Pancreas (tissue), 10 donors: ENCODE results near the gene SPOCK3. TPM values are rescaled to one million over a fixed set of nuclear protein-coding genes. Genes with fewer than 3 reads are reported as not detected.

Experiments used
- ATAC-seq, 4 donors: fragments of 200-7000 bp; cut with Tn5 transposase; one replicate each; pipeline versions ENCODE4 v1.8.0 to v1.9.1; 2020; ENCODE audit warnings: mild to moderate bottlenecking in 4 of 4, moderate library complexity in 4 of 4
- DNase-seq, 6 donors: peaks; one replicate each; pipeline ENCODE4 v3.0.0-alpha.2; 2020
- FAIRE-seq: peaks from 2 replicates; lab custom pipeline; 2012; peaks lifted over from hg19 to GRCh38; lab: Jason Lieb, UNC
- H3K27ac ChIP-seq, 4 donors: fragments of 200-600 bp; sonication (generic); 1 replicate in 3 of 4; 2 replicates in 1 of 4; pipeline versions ENCODE4 v1.5.0 to v1.8.0; 2020
- H3K27me3 ChIP-seq, 4 donors: fragments of 200-600 bp; one replicate each; pipeline ENCODE4 v1.8.0; 2021
- H3K36me3 ChIP-seq, 3 donors: fragments of 200-600 bp; sonication (generic) in 1 of 3; one replicate each; pipeline versions ENCODE4 v1.5.0 to v1.8.0; 2020 to 2021
- H3K4me1 ChIP-seq, 3 donors: fragments of 200-600 bp; one replicate each; pipeline ENCODE4 v1.8.0; 2021
- H3K4me3 ChIP-seq, 4 donors: fragments of 200-600 bp; sonication (generic) in 2 of 4; one replicate each; pipeline versions ENCODE4 v1.5.0 to v1.8.0; 2020 to 2021
- H3K9me3 ChIP-seq, 4 donors: fragments of 200-600 bp; one replicate each; pipeline ENCODE4 v1.8.0; 2021
- CTCF ChIP-seq, 4 donors: fragments of 200-600 bp; sonication (generic) in 3 of 4; IDR thresholded peaks; one replicate each; pipeline versions ENCODE4 v1.5.0 to v1.8.0; 2021; ENCODE audit warnings: antibody characterized with exemption in 4 of 4
- WGBS, 2 donors: extraction: QIAGEN DNeasy Blood & Tissue Kit; methylation state at CpG; one replicate each; pipeline ENCODE4 v1.1.7; 2013; 5-methylcytosine and 5-hydroxymethylcytosine counted together
- intact Hi-C, 3 donors: fragments of 100-400 bp; cut with DNase I; formaldehyde crosslinking; loops; one replicate each; pipeline versions ENCODE4 v1.11.1 to v1.14.2; 2022
- polyA plus RNA-seq, 2 donors: library from polyadenylated mRNA; stranded (reverse); fragments of 200-250 nt; gene quantifications; one replicate each; pipeline ENCODE4 v1.2.3, GENCODE V29; 2013
- total RNA-seq, 6 donors: library from RNA; stranded (reverse); fragmentation: NEBNext Ultra II Directional in 4 of 6; extraction: Animal tissue kit (Norgen Biotek cat#: 25700) in 4 of 6; gene quantifications; one replicate each; pipeline versions ENCODE4 v1.2.1 to v1.2.4, GENCODE V29; 2021 to 2023
- donor health status: healthy with polysubstance abuse.
- donor health status: DM: no; HTN: no; CAD: no; lungs with moderate emphysema.
- donor health status: DM: no; HTN: no; CAD: no.
- donor health status: control.
- donor health status: control.
- donor health status: Bipolar disorder and iron deficiency.
- donor health status: DM: yes; HTN: yes; CAD: no.
- donor health status: DM: no; HTN: no; CAD: no.
- donor health status: DM: no; HTN: no; CAD: no.
- donor health status: DM: yes; HTN: yes; CAD: no.

SPOCK3 gene
- total and polyA plus RNA-seq, 8 donors = 0.16 to 3.1 (median 0.61) TPM

- WGBS, 2 donors = 10 to 13% methylated on average over 11 of the region's 11 CpGs
- no peak for FAIRE-seq
- peak; percentile 61 to 86 (median 81) for ATAC-seq
These were observed 212.6 kb downstream of the SPOCK3 start for GRCh38 chr4:167021545-167022155.

GRCh38 chr4:167020410-167020809 is 213.9 kb downstream of the SPOCK3 start:
- intact Hi-C loops = loop anchor here in 2 of 3 donors (10.0 kb wide), 1 partner anchor 1054 kb away; no protein-coding TSS in a partner anchor
- FAIRE-seq (no peak), DNase-seq (no peak), ATAC-seq (peak in 1 of 4 donors; percentile 28)
- no peaks in the 10 kb centered on the region for H3K4me1 ChIP-seq
- peaks cover 0 to under 1% (median 0%) of the 10 kb centered on the region in 4 donors for H3K27me3 ChIP-seq
- no peak overlapping the region for H3K4me3 ChIP-seq
- no peak for TF ChIP-seq CTCF (IDR thresholded peaks at IDR 0.05)
- H3K27ac ChIP-seq = no peak overlapping the region
- no peaks in the 10 kb centered on the region for H3K9me3 ChIP-seq
- 15 to 37% methylated on average over 1 of the region's 1 CpG for WGBS, 2 donors
- H3K36me3 ChIP-seq = no peaks in the 10 kb centered on the region

More at GRCh38 chr4:167021545-167022155, 212.6 kb downstream of the SPOCK3 start:
- TF ChIP-seq CTCF (IDR thresholded peaks at IDR 0.05) = peak; percentile 64 to 83 (median 82)
- Histone ChIP-seq H3K36me3 (no peaks in the 10 kb centered on the region), H3K4me3 (no peak overlapping the region), H3K4me1 (no peaks in the 10 kb centered on the region), H3K27me3 (no peaks in the 10 kb centered on the region), H3K9me3 (no peaks in the 10 kb centered on the region), H3K27ac (no peak overlapping the region)
- intact Hi-C loops = loop anchor here in 2 of 3 donors (10.0 kb wide), 1 partner anchor 1053 kb away; no protein-coding TSS in a partner anchor
- DNase-seq = peak; percentile 29 to 88 (median 57)

- H3K4me3 ChIP-seq = no peak overlapping the region
- no peaks in the 10 kb centered on the region for H3K9me3 ChIP-seq
- peaks cover 0 to 6% (median 0%) of the 10 kb centered on the region in 4 donors for H3K27me3 ChIP-seq
- no peak overlapping the region for H3K27ac ChIP-seq
- intact Hi-C loops = loop anchor here in 1 of 3 donors (10.0 kb wide), 1 partner anchor 280 kb away; no protein-coding TSS in a partner anchor
- ATAC-seq (no peak), DNase-seq (no peak), FAIRE-seq (no peak)
- H3K4me1 ChIP-seq = no peaks in the 10 kb centered on the region
- TF ChIP-seq CTCF (IDR thresholded peaks at IDR 0.05) = no peak
- H3K36me3 ChIP-seq = no peaks in the 10 kb centered on the region
These were observed 219.3 kb downstream of the SPOCK3 start for GRCh38 chr4:167014944-167015343.

- ATAC-seq = no peak
- DNase-seq = no peak
- no peaks in the 10 kb centered on the region for H3K4me1 ChIP-seq
- no peak for TF ChIP-seq CTCF (IDR thresholded peaks at IDR 0.05)
- no peaks in the 10 kb centered on the region for H3K36me3 ChIP-seq
- no peak overlapping the region for H3K4me3 ChIP-seq
- FAIRE-seq = no peak
- intact Hi-C loops = no loop called here
- 67 to 72% methylated on average over 4 of the region's 4 CpGs for WGBS, 2 donors
- H3K27me3 ChIP-seq = no peaks in the 10 kb centered on the region
- H3K27ac ChIP-seq = no peak overlapping the region
- H3K9me3 ChIP-seq = no peaks in the 10 kb centered on the region
These were observed 231.0 kb downstream of the SPOCK3 start for GRCh38 chr4:167003326-167003725.
